ENCODE measurements around the gene RBL1. TPM values are rescaled to one million over a fixed set of nuclear protein-coding genes. Genes with fewer than 3 reads are reported as not detected.
"Not testable (repeated sequence)": the region's sequence is repeated elsewhere in the genome, so short reads cannot be mapped to it uniquely, and the experiment has no call there.

RBL1 gene
- total RNA-seq, 4 donors from 2014 or later, result 4.4 to 9.0 (median 6.4) TPM

DNA sequence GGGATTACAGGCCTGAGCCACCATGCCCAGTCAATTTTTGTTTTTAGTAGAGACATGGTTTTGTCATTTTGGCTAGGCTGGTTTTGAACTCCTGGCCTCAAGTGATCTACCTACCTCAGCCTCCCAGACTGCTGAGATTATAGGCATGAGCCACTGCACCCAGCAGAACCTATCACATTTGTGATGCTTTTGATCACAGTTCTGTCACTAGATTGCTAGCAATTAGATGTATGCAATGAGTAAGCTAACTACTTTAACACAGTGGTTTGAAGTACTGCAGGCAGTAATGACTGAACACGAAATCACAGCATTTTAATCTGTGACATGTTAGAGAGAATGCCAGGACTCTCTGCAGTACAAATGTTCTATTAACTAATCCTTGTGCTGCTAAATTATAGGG is 124.7 kb downstream of the RBL1 start:
- H3K9me3 ChIP-seq, result no peaks in the 10 kb centered on the region
- 67 to 82% methylated on average over 1 of the region's 1 CpG for WGBS, 2 donors (ENCODE audit: low coverage in 1 of 2)
- no peaks in the 10 kb centered on the region for H3K4me1 ChIP-seq
- no peak for ATAC-seq
- no peak overlapping the region for H3K27ac ChIP-seq
- H3K36me3 ChIP-seq, result no peaks in the 10 kb centered on the region
- TF ChIP-seq POLR2A (IDR thresholded peaks at IDR 0.05), result no peak
- TF ChIP-seq POLR2AphosphoS5 (IDR thresholded peaks at IDR 0.05), result no peak
- TF ChIP-seq EP300 (IDR thresholded peaks at IDR 0.05), result no peak
- TF ChIP-seq, protein P1, sequence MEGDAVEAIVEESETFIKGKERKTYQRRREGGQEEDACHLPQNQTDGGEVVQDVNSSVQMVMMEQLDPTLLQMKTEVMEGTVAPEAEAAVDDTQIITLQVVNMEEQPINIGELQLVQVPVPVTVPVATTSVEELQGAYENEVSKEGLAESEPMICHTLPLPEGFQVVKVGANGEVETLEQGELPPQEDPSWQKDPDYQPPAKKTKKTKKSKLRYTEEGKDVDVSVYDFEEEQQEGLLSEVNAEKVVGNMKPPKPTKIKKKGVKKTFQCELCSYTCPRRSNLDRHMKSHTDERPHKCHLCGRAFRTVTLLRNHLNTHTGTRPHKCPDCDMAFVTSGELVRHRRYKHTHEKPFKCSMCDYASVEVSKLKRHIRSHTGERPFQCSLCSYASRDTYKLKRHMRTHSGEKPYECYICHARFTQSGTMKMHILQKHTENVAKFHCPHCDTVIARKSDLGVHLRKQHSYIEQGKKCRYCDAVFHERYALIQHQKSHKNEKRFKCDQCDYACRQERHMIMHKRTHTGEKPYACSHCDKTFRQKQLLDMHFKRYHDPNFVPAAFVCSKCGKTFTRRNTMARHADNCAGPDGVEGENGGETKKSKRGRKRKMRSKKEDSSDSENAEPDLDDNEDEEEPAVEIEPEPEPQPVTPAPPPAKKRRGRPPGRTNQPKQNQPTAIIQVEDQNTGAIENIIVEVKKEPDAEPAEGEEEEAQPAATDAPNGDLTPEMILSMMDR (IDR thresholded peaks at IDR 0.05), result no peak
- H3K4me3 ChIP-seq, result no peak overlapping the region
- H3K27me3 ChIP-seq, result no peaks in the 10 kb centered on the region

DNA sequence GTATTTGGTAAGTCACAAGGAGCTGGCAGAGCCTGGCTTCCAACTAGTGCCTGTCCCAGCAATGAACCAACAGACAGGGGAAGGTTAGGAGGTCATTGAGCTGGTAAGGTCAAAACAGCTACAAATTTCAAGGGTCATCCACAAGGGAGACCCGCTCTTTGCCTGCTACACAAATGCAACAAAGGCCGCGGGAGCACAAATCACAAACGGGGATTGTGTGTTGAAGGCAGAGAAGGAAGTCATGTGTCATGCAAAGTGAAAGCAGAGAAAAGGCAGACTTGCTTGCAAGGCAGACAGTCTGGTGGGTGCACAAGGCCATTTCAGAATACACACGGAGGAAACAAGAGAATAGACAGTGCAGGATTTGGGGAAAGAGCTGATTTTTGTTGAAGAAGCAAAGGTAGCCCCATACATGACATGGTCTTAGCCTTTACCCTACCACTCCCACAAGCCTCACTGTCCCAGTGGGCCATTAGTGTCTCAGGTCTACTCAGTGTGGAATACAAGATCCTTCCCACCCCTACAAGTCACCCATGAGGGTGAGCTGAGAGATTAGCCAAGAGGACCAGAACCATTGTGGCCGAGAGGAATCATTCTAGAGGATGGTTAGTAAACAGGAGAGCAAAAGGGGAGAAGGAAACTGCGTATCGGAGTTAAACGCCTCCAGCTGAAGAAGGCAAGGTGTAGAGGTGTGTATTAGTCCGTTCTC is 126.2 kb downstream of the RBL1 start:
- TF ChIP-seq EP300 (IDR thresholded peaks at IDR 0.05) (no peak), POLR2A (IDR thresholded peaks at IDR 0.05) (no peak), POLR2AphosphoS5 (IDR thresholded peaks at IDR 0.05) (no peak)
- TF ChIP-seq, protein P1 (IDR thresholded peaks at IDR 0.05), result no peak
- ATAC-seq, result no peak
- no peaks in the 10 kb centered on the region for H3K9me3 ChIP-seq
- WGBS, 2 donors (ENCODE audit: low coverage in 1 of 2), result 69 to 100% methylated on average over 4 to 10 of the region's 10 CpGs
- H3K36me3 ChIP-seq, result no peaks in the 10 kb centered on the region
- H3K27me3 ChIP-seq, result no peaks in the 10 kb centered on the region
- no peaks in the 10 kb centered on the region for H3K4me1 ChIP-seq
- H3K4me3 ChIP-seq, result no peak overlapping the region
- peak overlapping the region in 1 of 4 donors; percentile 55 for H3K27ac ChIP-seq

DNA sequence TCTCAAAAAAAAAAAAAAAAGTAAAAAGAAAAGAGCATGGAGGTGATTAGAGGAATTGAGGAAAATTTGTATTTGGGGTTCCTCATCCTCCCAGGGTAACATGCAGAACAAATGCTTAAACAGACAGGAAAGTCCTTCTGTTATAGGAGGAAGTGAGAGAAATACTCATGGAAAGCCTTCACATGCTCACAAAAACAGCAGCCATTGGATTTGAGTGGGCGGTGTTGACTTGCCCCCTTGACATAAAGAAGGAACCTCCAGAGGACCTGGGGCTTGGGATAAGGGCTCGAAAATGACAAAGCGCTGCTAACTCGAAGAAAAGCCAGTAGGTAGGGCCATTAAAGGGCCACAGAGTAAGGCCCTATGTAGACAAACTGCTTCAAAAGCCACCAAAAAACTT is 126.7 kb downstream of the RBL1 start:
- peak overlapping the region in 1 of 4 donors; percentile 55 for H3K27ac ChIP-seq
- WGBS, 2 donors (ENCODE audit: low coverage in 1 of 2), result 80 to 85% methylated on average over 1 to 4 of the region's 4 CpGs

DNA sequence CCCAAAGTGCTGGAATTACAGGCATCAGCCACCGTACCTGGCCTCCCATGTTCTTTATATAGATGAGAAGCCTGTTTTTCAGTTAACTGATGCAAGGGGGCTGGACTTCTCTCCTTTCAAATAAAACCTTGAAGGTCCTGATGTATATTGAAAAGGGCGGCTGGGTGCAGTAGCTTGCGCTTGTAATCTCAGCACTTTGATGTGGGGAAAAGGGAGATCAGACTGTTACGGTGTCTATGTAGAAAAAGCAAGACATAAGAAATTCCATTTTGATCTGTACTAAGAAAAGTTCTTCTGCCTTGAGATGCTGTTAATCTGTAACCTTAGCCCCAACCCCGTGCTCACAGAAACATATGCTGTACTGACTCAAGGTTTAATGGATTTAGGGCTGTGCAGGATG is 128.2 kb downstream of the RBL1 start:
- H3K9me3 ChIP-seq, result no peaks in the 10 kb centered on the region
- no peaks in the 10 kb centered on the region for H3K27me3 ChIP-seq
- TF ChIP-seq POLR2AphosphoS5 (IDR thresholded peaks at IDR 0.05), result no peak
- TF ChIP-seq POLR2A (IDR thresholded peaks at IDR 0.05), result no peak
- no peak for TF ChIP-seq EP300 (IDR thresholded peaks at IDR 0.05)
- TF ChIP-seq, protein P1 (IDR thresholded peaks at IDR 0.05), result no peak
- no peak overlapping the region for H3K27ac ChIP-seq
- H3K4me3 ChIP-seq, result no peak overlapping the region
- WGBS, 2 donors (ENCODE audit: low coverage in 1 of 2), result 91 to 100% methylated on average over 4 to 5 of the region's 5 CpGs
- no peaks in the 10 kb centered on the region for H3K36me3 ChIP-seq
- no peaks in the 10 kb centered on the region for H3K4me1 ChIP-seq
- ATAC-seq, result no peak

More for the DNA sequence above, 126.7 kb downstream of the RBL1 start:
- TF ChIP-seq EP300 (IDR thresholded peaks at IDR 0.05), result no peak
- TF ChIP-seq POLR2A (IDR thresholded peaks at IDR 0.05), result no peak
- TF ChIP-seq POLR2AphosphoS5 (IDR thresholded peaks at IDR 0.05), result no peak
- TF ChIP-seq, protein P1 (IDR thresholded peaks at IDR 0.05), result no peak
- Histone ChIP-seq H3K9me3 (no peaks in the 10 kb centered on the region), H3K36me3 (no peaks in the 10 kb centered on the region), H3K27me3 (no peaks in the 10 kb centered on the region), H3K4me3 (no peak overlapping the region), H3K4me1 (no peaks in the 10 kb centered on the region)
- ATAC-seq, result no peak

DNA sequence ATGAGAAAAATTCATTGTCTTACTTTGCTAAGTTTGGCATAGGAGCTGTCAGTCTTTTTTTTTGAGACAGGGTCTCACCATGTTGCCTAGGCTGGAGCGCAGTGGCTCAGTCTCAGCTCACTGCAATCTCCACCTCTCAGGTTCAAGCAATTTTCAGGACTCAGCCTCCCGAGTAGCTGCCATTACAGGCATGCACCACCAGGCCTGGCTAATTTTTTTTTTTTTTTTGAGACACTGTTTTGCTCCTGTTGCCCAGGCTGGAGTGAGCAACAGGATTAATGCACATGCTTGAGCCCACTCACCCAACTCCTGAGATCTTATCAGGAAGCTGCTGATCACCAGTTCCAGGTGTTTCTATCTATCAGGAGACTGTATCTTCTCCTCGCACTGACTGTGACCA is 128.8 kb downstream of the RBL1 start:
- not testable (repeated sequence) for H3K4me1 ChIP-seq, H3K27ac ChIP-seq, H3K4me3 ChIP-seq, H3K36me3 ChIP-seq, ATAC-seq, H3K9me3 ChIP-seq, H3K27me3 ChIP-seq
- WGBS, 2 donors (ENCODE audit: low coverage in 1 of 2), result 91 to 100% methylated on average over 2 to 3 of the region's 3 CpGs

DNA sequence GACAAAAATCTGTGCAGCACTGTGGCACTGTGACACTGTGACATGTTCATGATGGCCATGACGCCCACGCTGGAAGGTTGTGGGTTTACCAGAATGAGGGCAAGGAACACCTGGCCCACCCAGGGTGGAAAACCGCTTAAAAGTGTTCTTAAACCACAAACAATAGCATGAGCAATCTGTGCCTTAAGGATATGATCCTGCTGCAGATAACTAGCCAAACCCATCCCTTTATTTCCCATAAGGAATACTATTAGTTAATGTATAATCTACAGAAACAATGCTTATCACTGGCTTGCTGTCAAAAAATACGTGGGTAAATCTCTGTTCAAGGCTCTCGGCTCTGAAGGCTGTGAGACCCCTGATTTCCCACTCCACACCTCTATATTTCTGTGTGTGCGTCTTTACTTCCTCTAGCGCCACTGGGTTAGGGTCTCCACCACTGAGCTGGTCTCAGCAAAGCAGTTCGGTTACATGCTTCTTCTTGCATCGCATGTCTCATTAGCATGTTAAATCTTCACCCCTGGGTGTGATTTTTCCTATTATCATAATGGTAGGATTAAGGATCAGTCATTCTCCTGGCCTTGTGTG is 133.3 kb downstream of the RBL1 start:
- H3K4me1 ChIP-seq, H3K36me3 ChIP-seq, H3K27me3 ChIP-seq, H3K27ac ChIP-seq, H3K4me3 ChIP-seq, H3K9me3 ChIP-seq, ATAC-seq: not testable (repeated sequence)
- 76 to 81% methylated on average over 5 to 9 of the region's 9 CpGs for WGBS, 2 donors (ENCODE audit: low coverage in 1 of 2)

Measured in gastroesophageal sphincter (tissue), 4 donors.